Eye (tissue), 1 donor: ENCODE measurements around the gene SPAG9.
"Not testable (repeated sequence)": the region's sequence is repeated elsewhere in the genome, so short reads cannot be mapped to it uniquely, and the experiment has no call there.

Experiments used
- DNase-seq: peaks from one replicate; pipeline ENCODE4 v3.0.0-alpha.2; 2015

SPAG9 gene

GRCh38 chr17:51128076-51128475 is 7.4 kb upstream of the SPAG9 start:
- no peak for DNase-seq

DNA sequence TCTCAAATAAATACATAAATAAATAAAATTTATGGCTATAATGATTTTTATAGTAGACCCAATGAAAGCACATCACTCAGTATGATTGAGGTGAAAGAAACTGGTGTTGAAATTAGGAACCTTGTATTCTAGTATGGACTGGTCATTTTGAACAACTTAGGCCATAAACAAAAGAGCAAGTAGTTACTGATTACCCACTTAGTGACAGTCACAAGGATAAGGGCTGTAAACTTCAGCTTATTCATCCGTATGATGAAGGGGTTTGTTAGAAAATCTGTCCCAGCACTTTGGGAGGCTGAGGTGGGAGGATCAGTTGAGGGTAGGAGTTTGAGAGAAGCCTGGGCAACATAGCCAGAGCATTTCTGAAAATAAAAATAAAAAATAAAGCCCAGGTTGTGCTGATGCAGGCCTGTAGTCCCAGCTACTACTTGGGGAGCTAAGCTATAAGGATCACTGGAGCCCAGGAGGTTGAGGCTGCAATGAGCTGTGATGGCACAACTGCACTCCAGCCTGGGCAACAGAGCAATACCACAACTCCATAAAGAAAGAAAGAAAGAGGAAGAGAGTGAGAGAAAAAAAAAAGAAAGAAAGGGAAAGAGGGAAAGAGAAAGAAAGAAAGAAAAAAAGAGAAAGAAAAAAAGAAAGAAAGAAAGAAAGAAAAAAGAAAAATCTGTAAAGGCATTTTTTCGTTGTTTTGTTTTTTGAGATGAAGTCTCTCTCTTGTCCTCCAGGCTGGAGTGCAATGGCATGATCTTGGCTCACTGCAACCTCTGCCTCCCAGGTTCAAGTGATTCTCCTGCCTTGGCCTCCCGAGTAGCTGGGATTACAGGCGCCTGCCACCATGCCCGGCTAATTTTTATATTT is 4.2 kb upstream of the SPAG9 start:
- no peak for DNase-seq

DNA sequence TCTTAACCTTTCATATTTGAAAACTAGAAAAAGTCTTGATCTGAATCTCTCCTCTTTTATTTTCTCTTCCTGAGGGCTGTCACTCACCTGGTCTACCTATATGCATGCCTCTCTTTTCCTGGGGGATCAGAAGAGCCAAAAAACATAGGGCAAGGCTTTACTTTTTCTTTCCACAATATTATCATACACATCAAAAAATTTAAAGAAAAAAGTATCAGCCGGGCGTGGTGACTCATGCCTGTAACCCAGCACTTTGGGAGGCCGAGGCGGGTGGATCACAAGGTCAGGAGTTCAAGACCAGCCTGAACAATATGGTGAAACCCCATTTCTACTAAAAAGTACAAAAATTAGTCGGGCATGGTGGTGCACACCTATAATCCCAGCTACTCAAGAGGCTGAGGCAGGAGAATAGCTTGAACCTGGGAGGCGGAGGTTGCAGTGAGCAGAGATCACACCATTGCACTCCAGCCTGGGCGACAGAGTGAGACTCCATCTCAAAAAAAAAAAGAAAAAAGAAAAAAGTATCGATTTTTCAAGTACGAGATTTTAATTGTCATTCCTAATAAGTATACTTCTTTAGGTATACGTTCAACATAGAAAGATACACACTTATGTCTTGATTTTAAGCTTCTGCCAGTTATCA is 1.9 kb upstream of the SPAG9 start:
- not testable (repeated sequence) for DNase-seq

DNA sequence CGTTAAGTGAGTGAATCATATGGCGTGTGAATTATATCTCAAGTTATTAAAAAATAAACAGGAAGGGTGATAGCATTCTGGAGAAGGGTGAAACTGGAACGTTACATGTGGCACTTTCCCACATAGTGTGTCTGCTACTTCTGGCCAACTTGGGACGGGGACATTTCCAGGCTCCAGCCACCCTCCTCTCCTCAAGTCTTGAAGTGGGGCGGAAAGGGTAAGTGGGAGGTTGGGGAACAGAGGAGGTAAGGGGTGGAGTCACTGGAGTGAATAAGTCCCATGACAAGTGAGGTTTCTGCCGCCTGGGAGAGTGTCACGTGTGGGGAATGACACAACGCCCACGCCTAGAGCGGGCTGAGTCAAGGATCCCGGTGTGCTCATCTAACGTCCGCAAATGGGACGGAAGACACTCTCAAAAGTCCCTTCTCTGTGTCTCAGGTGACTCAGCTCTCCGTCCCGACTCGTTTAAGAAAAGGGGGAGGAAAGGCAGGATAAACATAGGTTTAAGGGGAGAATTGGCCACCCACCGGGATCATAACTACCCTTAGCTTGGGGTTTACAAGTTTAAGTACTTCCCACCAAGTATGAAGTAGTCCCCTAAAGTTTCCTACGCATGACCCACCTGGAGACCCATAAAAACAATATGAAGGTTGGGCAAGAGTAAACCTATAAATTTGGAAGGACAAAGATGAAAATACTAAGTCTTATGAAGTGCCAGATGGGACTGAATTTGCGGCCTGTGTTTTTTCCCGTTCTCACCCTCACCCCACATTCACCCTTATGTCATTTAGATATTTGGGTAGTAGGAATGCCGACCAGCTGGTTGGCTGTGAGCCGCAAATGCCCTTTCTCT is 1.2 kb upstream of the SPAG9 start:
- peak; percentile 89 for DNase-seq

GRCh38 chr17:51120357-51120738 is 320 bp downstream of the SPAG9 start:
- peak; percentile 88 for DNase-seq

DNA sequence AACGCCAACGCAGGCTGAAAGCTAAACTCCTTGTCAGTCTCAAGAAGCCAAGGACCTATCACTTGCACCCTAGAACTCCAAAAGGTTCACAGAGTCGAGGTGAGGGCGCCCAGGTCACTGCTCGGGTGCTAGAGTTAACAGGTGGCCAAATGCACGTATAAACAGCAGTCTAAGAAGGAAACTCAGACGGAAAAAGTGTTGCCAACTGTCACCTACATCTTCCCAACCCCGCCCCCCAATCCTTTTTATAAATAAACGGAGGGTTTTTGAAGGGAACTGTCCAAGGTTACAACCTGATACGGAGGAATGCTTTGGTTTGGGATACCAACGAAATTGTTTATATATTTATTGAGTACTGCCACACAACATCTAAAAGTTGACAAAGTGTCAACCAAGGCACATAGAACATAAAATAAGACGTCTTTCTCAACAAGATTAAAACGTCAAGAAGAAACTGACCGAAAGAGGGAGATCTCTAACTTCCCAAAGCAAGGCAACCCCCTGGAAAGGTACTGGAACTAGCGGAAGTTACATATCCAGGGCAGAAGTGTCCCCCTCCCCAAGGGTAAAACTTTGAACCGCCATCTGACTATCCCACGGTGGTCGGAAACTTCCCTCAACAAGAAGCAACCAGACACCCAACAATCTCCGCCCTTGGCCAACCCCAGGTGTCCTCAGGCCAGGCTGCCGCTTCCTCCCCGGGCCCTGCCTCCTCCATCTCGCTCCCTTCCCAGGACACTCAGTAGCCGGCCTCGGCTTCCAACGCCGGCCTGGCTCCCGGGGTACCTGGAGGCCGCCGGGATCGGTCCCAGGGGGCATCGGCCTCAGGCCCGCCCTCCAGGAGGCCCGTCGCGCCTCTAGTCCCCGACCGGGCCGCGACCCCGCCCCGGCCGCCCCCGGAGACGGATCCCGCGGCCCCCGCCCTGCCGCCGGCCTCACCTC is 982 bp downstream of the SPAG9 start:
- peak; percentile 84 for DNase-seq

GRCh38 chr17:51118330-51119195 is 2.1 kb downstream of the SPAG9 start:
- DNase-seq, result peak; percentile 12

GRCh38 chr17:51115179-51115578 is 5.5 kb downstream of the SPAG9 start:
- no peak for DNase-seq

- DNase-seq, result not testable (repeated sequence)
Observed at GRCh38 chr17:51112303-51113222, 8.1 kb downstream of the SPAG9 start.

DNA sequence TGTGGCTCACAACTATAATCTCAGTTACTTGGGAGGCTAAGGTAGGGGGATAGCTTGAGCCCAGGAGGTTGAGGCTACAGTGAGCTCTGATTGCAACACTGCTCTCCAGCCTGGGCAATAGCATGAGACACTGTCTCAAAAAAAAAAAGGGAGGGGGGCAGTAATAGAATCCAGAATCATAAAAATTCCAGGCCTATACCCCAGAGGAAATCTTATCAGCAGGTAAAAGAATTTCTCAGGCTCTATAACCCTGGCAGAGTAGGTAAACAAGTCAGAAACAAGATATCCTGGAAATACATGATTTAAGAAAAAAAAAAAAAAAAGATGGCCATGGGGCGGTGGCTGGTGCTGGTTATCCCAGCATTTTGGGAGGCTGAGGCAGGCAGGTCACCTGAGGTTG is 12.9 kb downstream of the SPAG9 start:
- no peak for DNase-seq

DNA sequence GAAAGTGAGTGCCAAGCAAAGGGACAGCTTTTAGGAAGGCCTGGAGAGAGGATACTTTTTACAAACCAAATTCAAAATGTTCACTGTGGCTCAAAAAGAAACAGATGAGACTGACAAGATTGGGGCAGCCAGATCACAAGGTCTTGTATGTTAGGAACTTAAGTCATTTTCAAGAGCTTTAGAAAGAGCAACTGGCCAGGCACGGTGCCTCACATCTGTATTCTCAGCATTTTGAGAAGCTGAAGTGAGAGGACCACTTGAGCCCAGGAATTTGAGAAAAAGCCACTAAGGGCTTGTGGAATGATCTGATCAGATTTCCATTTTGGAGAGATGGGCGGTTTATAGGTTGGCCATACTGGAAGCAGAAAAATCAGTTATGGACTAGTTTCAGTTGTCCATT is 17.2 kb downstream of the SPAG9 start:
- no peak for DNase-seq

- no peak for DNase-seq
Observed at GRCh38 chr17:51103050-51103449, 17.6 kb downstream of the SPAG9 start.

- no peak for DNase-seq
Observed at GRCh38 chr17:51097708-51098446, 22.8 kb downstream of the SPAG9 start.

- peak; percentile 8 for DNase-seq
Observed at GRCh38 chr17:51091635-51092034, 29.0 kb downstream of the SPAG9 start.

DNA sequence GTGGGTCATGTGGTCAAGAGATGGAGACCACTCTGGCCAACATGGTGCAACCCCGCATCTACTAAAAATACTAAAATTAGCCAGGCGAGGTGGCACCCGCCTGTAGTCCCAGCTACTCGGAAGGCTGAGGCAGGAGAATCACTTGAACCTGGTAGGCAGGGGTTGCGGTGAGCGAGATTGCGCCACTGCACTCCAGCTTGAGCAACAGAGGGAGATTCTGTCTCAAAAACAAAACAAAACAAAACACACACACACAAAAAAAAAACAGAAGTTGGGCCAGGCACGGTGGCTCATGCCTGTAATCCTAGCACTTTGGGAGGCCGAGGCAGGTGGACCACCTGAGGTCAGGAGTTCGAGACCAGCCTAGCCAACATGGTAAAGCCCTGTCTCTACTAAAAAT is 31.8 kb downstream of the SPAG9 start:
- not testable (repeated sequence) for DNase-seq

DNA sequence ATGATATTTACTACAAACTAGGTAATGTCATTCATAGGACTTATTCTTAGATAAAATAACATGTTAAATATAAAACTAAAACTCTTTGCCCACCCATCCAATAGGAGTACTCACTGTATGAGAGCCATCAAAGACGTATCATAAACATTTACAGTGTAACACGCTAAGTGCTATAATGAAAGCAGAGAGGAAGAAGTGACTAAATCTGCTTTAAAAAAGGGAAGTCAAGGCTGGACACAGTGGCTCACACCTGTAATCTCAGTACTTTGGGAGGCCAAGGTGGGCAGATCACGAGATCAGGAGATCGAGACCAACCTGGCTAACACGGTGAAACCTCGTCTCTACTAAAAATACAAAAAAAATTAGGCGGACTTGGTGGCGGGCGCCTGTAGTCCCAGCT is 32.4 kb downstream of the SPAG9 start:
- no peak for DNase-seq

GRCh38 chr17:51087072-51087757 is 33.5 kb downstream of the SPAG9 start:
- no peak for DNase-seq

DNA sequence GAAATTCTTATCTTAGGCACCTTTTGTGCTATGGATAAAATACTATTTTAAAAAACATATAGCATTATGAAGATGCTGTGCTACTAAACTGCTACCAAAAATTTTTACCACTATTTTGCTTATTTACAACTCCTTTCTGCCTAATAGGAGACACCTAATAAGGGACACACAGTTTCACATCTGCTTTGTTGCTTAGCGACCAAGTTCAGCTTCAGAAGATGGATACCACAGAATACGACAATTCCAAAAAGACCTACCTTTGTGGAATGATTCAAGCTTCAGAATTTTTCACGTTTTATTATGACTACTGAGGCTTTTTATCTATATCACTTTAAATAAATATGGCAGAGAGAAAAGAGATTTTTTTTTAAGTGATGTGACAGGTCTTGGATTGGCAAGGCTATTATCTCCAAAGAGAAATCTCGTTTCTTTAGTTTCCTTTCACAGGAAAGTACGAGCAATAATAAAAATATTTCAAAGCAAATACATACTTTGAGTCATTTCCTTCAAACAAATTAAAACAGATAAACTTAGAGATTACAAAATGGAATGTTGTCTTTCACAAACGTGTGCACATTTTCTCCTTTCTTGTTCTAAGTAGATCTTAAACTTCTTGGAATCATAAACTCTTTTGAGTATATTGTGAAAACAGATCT is 35.4 kb downstream of the SPAG9 start:
- no peak for DNase-seq
